Measurements from ENCODE around the gene MAPK12. TPM values are rescaled to one million over a fixed set of nuclear protein-coding genes. Genes with fewer than 3 reads are reported as not detected.

MAPK12 gene
- total and polyA plus RNA-seq, 2 donors (not counting 3 experiments of a cell fraction or from before 2014, with no cell fraction given) = 72.3 to 86.8 TPM

DNA sequence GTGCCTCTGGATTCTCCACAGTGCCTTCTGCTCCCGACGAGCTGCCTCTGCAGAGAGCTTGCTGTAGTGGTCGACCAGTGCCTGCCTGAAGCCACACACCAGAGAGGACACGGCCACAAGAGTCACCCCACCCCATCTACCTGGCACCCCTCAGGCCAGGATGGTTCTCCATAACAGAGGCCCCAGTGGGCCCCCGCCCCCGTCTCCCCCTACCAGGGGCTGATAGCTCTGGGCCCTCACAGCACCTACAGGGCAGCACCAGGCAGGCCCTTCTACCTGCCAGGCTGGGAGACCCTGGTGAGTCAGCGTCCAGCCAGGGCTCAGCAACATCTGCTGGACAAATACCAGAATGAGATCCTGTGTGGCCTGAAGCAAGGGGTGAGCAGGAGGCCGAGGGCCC lies 39.0 kb downstream of the MAPK12 start:
- Histone ChIP-seq H3K9me1 (replicated peaks; ENCODE audit: control insufficient read depth, extremely low read depth, insufficient read depth, low read length) (no peaks in the 10 kb centered on the region), H3K4me3 (replicated peaks in 1 of 3; ENCODE audit: insufficient read depth in 1 of 3, low read depth in 1 of 3, low read length in 3 of 3) (no peak overlapping the region), H4K20me1 (replicated peaks; ENCODE audit: control insufficient read depth, extremely low read depth, insufficient read depth, low read length) (no peaks in the 10 kb centered on the region), H2AFZ (ENCODE audit: low read depth, low read length) (no peak overlapping the region), H3K4me1 (ENCODE audit: control insufficient read depth, extremely low read depth, insufficient read depth, low read length) (no peaks in the 10 kb centered on the region), H3K9me3 (replicated peaks; ENCODE audit: control insufficient read depth, insufficient read depth, low read length) (no peaks in the 10 kb centered on the region), H3K27me3 (ENCODE audit: control insufficient read depth in 2 of 2, insufficient read depth in 2 of 2, low read length in 2 of 2) (no peaks in the 10 kb centered on the region), H3K4me2 (ENCODE audit: insufficient read depth, low read length) (no peak overlapping the region), H3K27ac (ENCODE audit: insufficient read depth, low read depth, low read length) (no peak overlapping the region), H3K79me2 (ENCODE audit: control insufficient read depth, insufficient read depth, low read length) (no peaks in the 10 kb centered on the region), H3K36me3 (ENCODE audit: control insufficient read depth in 2 of 2, extremely low read depth in 1 of 2, insufficient read depth in 2 of 2, low read length in 2 of 2) (peaks cover 13 to 59% of the 10 kb centered on the region in 2 experiments), H3K9ac (replicated peaks; ENCODE audit: extremely low read depth, insufficient read depth, low read length) (no peak overlapping the region)
- dilution Hi-C loops (cut with MboI; ENCODE audit: extremely low pct_ligation_motif_present, low sequenced_read_pairs) (no loop called here), intact Hi-C loops (cut with micrococcal nuclease) (no loop called here)
- no peak for TF ChIP-seq MAX (IDR thresholded peaks at IDR 0.05; ENCODE audit: insufficient read depth, insufficient read length)
- TF ChIP-seq, protein P1, sequence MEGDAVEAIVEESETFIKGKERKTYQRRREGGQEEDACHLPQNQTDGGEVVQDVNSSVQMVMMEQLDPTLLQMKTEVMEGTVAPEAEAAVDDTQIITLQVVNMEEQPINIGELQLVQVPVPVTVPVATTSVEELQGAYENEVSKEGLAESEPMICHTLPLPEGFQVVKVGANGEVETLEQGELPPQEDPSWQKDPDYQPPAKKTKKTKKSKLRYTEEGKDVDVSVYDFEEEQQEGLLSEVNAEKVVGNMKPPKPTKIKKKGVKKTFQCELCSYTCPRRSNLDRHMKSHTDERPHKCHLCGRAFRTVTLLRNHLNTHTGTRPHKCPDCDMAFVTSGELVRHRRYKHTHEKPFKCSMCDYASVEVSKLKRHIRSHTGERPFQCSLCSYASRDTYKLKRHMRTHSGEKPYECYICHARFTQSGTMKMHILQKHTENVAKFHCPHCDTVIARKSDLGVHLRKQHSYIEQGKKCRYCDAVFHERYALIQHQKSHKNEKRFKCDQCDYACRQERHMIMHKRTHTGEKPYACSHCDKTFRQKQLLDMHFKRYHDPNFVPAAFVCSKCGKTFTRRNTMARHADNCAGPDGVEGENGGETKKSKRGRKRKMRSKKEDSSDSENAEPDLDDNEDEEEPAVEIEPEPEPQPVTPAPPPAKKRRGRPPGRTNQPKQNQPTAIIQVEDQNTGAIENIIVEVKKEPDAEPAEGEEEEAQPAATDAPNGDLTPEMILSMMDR (IDR thresholded peaks at IDR 0.05; ENCODE audit: extremely low read depth in 1 of 2, insufficient read depth in 1 of 2, low read depth in 1 of 2, low read length in 2 of 2) = no peak
- no peak for TF ChIP-seq POLR2A (IDR thresholded peaks at IDR 0.05; ENCODE audit: low read depth, low read length)
- TF ChIP-seq FOS (IDR thresholded peaks at IDR 0.05; ENCODE audit: borderline replicate concordance, insufficient read depth, low read length) = no peak
- no peak for TF ChIP-seq JUN (IDR thresholded peaks at IDR 0.05; ENCODE audit: borderline replicate concordance, insufficient read depth, insufficient read length, low read depth)
- no peak for TF ChIP-seq GATA2 (IDR thresholded peaks at IDR 0.05; ENCODE audit: insufficient read depth, insufficient read length, low read depth, low read length)
- TF ChIP-seq EZH2 (IDR thresholded peaks at IDR 0.05; ENCODE audit: borderline replicate concordance, low read depth, low read length, severe bottlenecking) = no peak
- TF ChIP-seq POLR2AphosphoS5 (IDR thresholded peaks at IDR 0.05; ENCODE audit: insufficient read depth, low read depth, low read length) = no peak
- no peak for TF ChIP-seq MYC (IDR thresholded peaks at IDR 0.05; ENCODE audit: low read depth, low read length)
- DNase-seq (ENCODE audit: low read depth, low spot score) (no peak), FAIRE-seq (no peak)
- ChIA-PET CTCF (interaction anchor here (1.0 to 1.7 kb wide), 3 partner anchors 14 to 292 kb away, joined by 3 to 6 read pairs (median 4); no protein-coding TSS in a partner anchor), POLR2A (no interaction called here)
- no TSS peak for BruUV-seq (replicated peaks)

All from endothelial cell of umbilical vein (primary cell).